Measurements from ENCODE around the gene MLXIP.

MLXIP gene

DNA sequence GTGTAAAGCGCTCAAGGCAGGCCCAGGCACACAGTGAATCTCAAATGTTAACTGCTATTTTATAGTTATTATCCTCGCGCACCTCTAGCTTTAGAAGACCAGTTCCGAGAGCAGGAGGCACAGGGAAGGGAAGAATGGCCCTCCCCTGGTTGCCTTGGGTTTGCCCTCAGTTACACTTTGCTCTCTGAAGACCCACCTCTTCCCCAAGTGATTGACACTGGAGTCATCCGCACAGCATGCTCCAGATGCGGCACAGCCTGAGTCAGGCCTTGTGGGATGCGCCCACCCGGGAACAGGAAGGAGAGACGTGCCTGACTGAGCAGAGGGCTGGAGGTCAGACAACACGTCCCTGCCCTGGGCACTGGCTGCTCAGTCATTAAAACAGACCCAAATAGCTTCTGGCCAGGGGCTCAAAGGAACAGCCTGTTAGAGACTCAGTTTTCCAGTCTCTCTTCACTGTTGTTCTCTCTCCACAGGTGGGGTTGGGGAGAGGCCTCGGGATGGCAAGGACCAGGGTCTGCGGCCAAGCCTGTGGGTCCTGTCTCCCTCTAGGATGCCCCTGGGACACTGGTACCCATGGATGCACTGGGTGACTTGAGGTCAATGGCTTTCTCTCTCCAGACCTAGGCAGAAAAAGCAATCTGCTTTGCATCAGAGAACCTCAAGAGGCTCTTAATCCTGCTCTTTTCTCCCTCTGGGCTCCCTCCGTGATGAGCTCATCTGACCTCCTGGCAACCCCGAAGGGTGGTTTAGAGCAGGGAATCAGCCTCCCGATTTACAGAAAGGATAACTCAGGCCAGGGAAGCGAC lies 13.6 kb upstream of the MLXIP start:
- Histone ChIP-seq H3K9ac (ENCODE audit: low read depth, low read length) (no peak overlapping the region), H3K4me1 (ENCODE audit: control insufficient read depth, insufficient read depth, low read length) (peaks cover 21% of the 10 kb centered on the region), H3K27me3 (ENCODE audit: control insufficient read depth, insufficient read depth, low read length) (no peaks in the 10 kb centered on the region), H3K9me3 (ENCODE audit: control insufficient read depth, insufficient read depth, low read length) (no peaks in the 10 kb centered on the region), H3K4me3 (ENCODE audit: low read depth, low read length) (peak overlapping the region; percentile 41; the same call in 1 of the 2 replicates), H3K27ac (ENCODE audit: low read depth, low read length) (peak overlapping the region; percentile 67), H3K36me3 (ENCODE audit: control insufficient read depth, insufficient read depth, low read length) (peaks cover 14% of the 10 kb centered on the region)

DNA sequence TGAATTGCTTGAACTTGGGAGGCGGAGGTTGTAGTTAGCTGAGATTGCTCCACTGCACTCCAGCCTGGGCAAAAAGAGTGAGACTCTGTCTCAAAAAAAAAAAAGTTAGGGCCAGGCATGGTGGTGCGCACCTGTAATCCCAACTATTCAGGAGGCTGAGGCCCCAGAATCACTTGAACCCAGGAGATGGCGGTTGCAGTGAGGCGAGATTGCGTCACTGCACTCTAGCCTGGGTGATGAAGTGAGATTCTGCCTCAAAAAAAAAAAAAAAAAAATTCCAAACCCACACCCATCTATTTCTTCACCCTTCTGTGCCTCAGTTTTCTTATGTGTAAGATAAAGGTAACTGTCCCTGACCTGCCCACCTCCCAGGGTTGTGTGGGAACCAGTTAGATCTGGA lies 11.0 kb upstream of the MLXIP start:
- Histone ChIP-seq H3K9me3 (ENCODE audit: control insufficient read depth, insufficient read depth, low read length) (no peaks in the 10 kb centered on the region), H3K4me1 (ENCODE audit: control insufficient read depth, insufficient read depth, low read length) (peaks cover 21% of the 10 kb centered on the region), H3K4me3 (ENCODE audit: low read depth, low read length) (no peak overlapping the region), H3K27ac (ENCODE audit: low read depth, low read length) (no peak overlapping the region), H3K9ac (ENCODE audit: low read depth, low read length) (no peak overlapping the region), H3K36me3 (ENCODE audit: control insufficient read depth, insufficient read depth, low read length) (0 out of 2 replicates have a peak, but pooled peaks cover 4% of the 10 kb centered on the region), H3K27me3 (ENCODE audit: control insufficient read depth, insufficient read depth, low read length) (no peaks in the 10 kb centered on the region)

DNA sequence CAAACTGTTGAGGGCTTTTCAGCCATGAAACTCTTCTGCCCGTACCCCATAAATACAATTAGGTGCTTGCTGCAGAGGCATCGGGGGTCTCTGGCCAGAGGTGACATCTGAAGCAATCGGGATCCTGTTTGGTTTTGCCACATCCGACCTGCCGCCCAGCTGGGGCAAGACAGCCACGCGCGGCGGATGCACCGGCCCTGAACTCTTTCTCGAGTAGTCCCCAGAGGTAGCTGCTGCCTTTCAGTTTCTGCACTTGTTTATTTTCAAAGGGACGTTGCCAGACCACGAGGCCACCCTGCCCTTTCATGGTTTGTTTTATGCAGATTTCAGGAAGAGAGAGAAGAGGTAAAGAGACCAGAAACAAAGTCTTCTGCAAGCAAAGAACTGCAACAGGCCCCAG lies 10.6 kb upstream of the MLXIP start:
- Histone ChIP-seq H3K9ac (ENCODE audit: low read depth, low read length) (no peak overlapping the region), H3K27ac (ENCODE audit: low read depth, low read length) (no peak overlapping the region), H3K4me1 (ENCODE audit: control insufficient read depth, insufficient read depth, low read length) (peaks cover 20% of the 10 kb centered on the region), H3K4me3 (ENCODE audit: low read depth, low read length) (no peak overlapping the region), H3K9me3 (ENCODE audit: control insufficient read depth, insufficient read depth, low read length) (no peaks in the 10 kb centered on the region), H3K36me3 (ENCODE audit: control insufficient read depth, insufficient read depth, low read length) (0 out of 2 replicates have a peak, but pooled peaks cover 4% of the 10 kb centered on the region), H3K27me3 (ENCODE audit: control insufficient read depth, insufficient read depth, low read length) (no peaks in the 10 kb centered on the region)

- H3K4me3 ChIP-seq (ENCODE audit: low read depth, low read length): no peak overlapping the region
- H3K9ac ChIP-seq (ENCODE audit: low read depth, low read length): no peak overlapping the region
- H3K27ac ChIP-seq (ENCODE audit: low read depth, low read length): no peak overlapping the region
Observed at GRCh38 chr12:122072031-122072970, 6.3 kb upstream of the MLXIP start.

DNA sequence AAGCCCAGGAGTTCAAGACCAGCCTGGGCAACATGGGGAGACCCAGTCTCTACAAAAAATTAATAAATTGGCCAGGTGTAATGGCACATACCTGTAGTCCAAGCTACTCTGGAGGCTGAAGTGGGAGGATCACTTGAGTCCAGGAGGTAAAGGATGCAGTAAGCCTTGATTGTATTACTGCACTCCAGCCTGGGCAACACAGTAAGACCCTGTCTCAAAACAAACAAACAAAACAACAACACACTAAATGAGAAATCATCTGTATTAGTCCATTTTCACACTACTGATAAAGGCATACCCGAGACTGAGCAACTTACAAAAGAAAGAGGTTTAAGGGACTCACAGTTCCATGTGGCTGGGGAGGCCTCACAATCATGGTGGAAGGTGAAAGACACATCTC lies 4.7 kb upstream of the MLXIP start:
- no peaks in the 10 kb centered on the region for H3K9me3 ChIP-seq (ENCODE audit: control insufficient read depth, insufficient read depth, low read length)
- H3K4me1 ChIP-seq (ENCODE audit: control insufficient read depth, insufficient read depth, low read length): 0 out of 2 replicates have a peak, but pooled peaks cover 2% of the 10 kb centered on the region
- H3K27me3 ChIP-seq (ENCODE audit: control insufficient read depth, insufficient read depth, low read length): peaks cover 11% of the 10 kb centered on the region
- H3K9ac ChIP-seq (ENCODE audit: low read depth, low read length): no peak overlapping the region
- H3K27ac ChIP-seq (ENCODE audit: low read depth, low read length): no peak overlapping the region
- no peaks in the 10 kb centered on the region for H3K36me3 ChIP-seq (ENCODE audit: control insufficient read depth, insufficient read depth, low read length)
- no peak overlapping the region for H3K4me3 ChIP-seq (ENCODE audit: low read depth, low read length)

More at GRCh38 chr12:122072031-122072970, 6.3 kb upstream of the MLXIP start:
- Histone ChIP-seq H3K4me1 (ENCODE audit: control insufficient read depth, insufficient read depth, low read length) (no peaks in the 10 kb centered on the region), H3K27me3 (ENCODE audit: control insufficient read depth, insufficient read depth, low read length) (peaks cover 3% of the 10 kb centered on the region; the same call in 1 of the 2 replicates), H3K9me3 (ENCODE audit: control insufficient read depth, insufficient read depth, low read length) (no peaks in the 10 kb centered on the region), H3K36me3 (ENCODE audit: control insufficient read depth, insufficient read depth, low read length) (0 out of 2 replicates have a peak, but pooled peaks cover 4% of the 10 kb centered on the region)

GRCh38 chr12:122076743-122077495 lies 1.6 kb upstream of the MLXIP start:
- no peak overlapping the region for H3K9ac ChIP-seq (ENCODE audit: low read depth, low read length)
- H3K27me3 ChIP-seq (ENCODE audit: control insufficient read depth, insufficient read depth, low read length): peaks cover 28% of the 10 kb centered on the region
- H3K27ac ChIP-seq (ENCODE audit: low read depth, low read length): no peak overlapping the region
- H3K36me3 ChIP-seq (ENCODE audit: control insufficient read depth, insufficient read depth, low read length): no peaks in the 10 kb centered on the region
- H3K9me3 ChIP-seq (ENCODE audit: control insufficient read depth, insufficient read depth, low read length): no peaks in the 10 kb centered on the region
- H3K4me1 ChIP-seq (ENCODE audit: control insufficient read depth, insufficient read depth, low read length): peaks cover 10% of the 10 kb centered on the region; the same call in 1 of the 2 replicates
- H3K4me3 ChIP-seq (ENCODE audit: low read depth, low read length): no peak overlapping the region

DNA sequence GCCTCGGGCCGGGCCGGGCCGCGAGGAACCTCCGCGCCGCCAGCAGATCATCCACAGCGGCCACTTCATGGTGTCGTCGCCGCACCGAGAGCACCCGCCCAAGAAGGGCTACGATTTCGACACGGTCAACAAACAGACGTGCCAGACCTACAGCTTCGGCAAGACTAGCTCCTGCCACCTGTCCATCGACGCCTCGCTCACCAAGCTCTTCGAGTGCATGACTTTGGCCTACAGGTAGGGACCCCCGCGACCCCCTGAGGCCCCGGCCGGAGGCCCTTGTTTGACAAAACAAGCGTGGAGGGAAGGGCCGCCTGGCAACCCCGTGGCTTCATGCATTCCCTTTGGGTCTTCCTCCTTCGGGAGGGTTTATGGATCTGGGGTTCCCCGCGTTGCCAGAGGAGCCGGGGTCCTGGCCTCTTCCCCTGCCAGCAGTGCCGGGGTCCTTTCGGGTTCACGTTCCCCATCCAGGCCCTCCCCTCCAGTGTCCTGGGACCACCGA lies 526 bp downstream of the MLXIP start:
- Histone ChIP-seq H3K4me1 (ENCODE audit: control insufficient read depth, insufficient read depth, low read length) (peaks cover 10% of the 10 kb centered on the region; the same call in 1 of the 2 replicates), H3K27ac (ENCODE audit: low read depth, low read length) (no peak overlapping the region), H3K9ac (ENCODE audit: low read depth, low read length) (no peak overlapping the region), H3K36me3 (ENCODE audit: control insufficient read depth, insufficient read depth, low read length) (peaks cover 4% of the 10 kb centered on the region; the same call in 1 of the 2 replicates), H3K4me3 (ENCODE audit: low read depth, low read length) (peak overlapping the region; percentile 61), H3K9me3 (ENCODE audit: control insufficient read depth, insufficient read depth, low read length) (no peaks in the 10 kb centered on the region), H3K27me3 (ENCODE audit: control insufficient read depth, insufficient read depth, low read length) (peaks cover 28% of the 10 kb centered on the region)

GRCh38 chr12:122079532-122080081 lies 1.1 kb downstream of the MLXIP start:
- H3K27me3 ChIP-seq (ENCODE audit: control insufficient read depth, insufficient read depth, low read length): peaks cover 28% of the 10 kb centered on the region
- peak overlapping the region; percentile 61 for H3K4me3 ChIP-seq (ENCODE audit: low read depth, low read length)
- no peak overlapping the region for H3K27ac ChIP-seq (ENCODE audit: low read depth, low read length)
- H3K9ac ChIP-seq (ENCODE audit: low read depth, low read length): no peak overlapping the region
- H3K36me3 ChIP-seq (ENCODE audit: control insufficient read depth, insufficient read depth, low read length): peaks cover 4% of the 10 kb centered on the region
- H3K4me1 ChIP-seq (ENCODE audit: control insufficient read depth, insufficient read depth, low read length): peaks cover 10% of the 10 kb centered on the region; the same call in 1 of the 2 replicates
- no peaks in the 10 kb centered on the region for H3K9me3 ChIP-seq (ENCODE audit: control insufficient read depth, insufficient read depth, low read length)

DNA sequence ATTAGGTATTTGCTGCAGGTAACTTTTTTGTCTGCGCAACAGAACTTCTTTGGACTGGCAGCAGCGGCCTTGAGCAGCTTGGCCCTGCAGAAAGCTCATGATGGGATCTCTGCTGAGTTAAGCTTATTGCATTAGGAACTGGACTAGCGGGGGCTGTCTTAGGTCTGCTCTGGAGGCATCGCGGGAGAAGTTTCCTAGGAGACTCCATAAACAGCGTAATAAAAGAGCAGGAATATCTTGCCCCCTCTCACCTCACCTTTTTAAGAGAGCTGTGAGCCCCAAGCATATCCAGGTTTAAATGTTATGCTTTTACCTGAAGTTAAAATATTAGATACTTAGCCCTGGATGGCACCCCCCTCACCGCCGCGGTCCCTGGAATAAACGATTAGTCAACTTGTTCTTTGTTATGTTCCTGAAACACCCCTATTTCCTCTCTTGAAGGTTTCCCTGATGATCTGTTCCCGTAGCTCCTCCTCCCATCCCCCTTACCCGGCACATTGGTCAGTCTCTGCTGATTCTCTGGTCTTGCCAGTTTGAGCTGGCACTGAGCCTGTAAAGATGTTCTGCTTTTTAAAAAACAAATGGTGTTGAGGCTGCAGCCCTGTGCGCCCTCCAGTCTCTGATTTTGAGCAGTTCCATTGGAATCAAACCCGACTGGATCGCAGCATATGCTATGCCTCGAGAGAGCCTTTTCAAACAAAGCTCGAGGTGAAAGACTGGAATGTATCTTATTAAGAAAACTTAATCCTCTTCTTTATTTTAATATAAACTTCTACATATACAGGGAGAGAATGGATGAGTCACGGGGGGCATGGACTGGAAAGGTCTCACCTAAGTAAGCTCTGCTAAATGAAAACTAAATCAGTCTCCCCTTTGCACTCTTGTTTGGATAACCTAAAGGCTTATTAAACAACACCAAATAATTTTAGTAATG lies 1.9 kb downstream of the MLXIP start:
- peak overlapping the region; percentile 37 for H3K27ac ChIP-seq (ENCODE audit: low read depth, low read length)
- H3K9ac ChIP-seq (ENCODE audit: low read depth, low read length): no peak overlapping the region
- peaks cover 28% of the 10 kb centered on the region for H3K27me3 ChIP-seq (ENCODE audit: control insufficient read depth, insufficient read depth, low read length)
- peaks cover 10% of the 10 kb centered on the region; the same call in 1 of the 2 replicates for H3K4me1 ChIP-seq (ENCODE audit: control insufficient read depth, insufficient read depth, low read length)
- H3K36me3 ChIP-seq (ENCODE audit: control insufficient read depth, insufficient read depth, low read length): peaks cover 7% of the 10 kb centered on the region
- H3K4me3 ChIP-seq (ENCODE audit: low read depth, low read length): peak overlapping the region; percentile 61
- no peaks in the 10 kb centered on the region for H3K9me3 ChIP-seq (ENCODE audit: control insufficient read depth, insufficient read depth, low read length)

Data from HUES48 (cell line).